Measurements from ENCODE around the gene BEST2. TPM values are rescaled to one million over a fixed set of nuclear protein-coding genes. Genes with fewer than 3 reads are reported as not detected.
"Not testable (repeated sequence)": the region's sequence is repeated elsewhere in the genome, so short reads cannot be mapped to it uniquely, and the experiment has no call there.

BEST2 gene
- total RNA-seq, 4 donors from 2014 or later: 0.63 TPM; not detected in 3

DNA sequence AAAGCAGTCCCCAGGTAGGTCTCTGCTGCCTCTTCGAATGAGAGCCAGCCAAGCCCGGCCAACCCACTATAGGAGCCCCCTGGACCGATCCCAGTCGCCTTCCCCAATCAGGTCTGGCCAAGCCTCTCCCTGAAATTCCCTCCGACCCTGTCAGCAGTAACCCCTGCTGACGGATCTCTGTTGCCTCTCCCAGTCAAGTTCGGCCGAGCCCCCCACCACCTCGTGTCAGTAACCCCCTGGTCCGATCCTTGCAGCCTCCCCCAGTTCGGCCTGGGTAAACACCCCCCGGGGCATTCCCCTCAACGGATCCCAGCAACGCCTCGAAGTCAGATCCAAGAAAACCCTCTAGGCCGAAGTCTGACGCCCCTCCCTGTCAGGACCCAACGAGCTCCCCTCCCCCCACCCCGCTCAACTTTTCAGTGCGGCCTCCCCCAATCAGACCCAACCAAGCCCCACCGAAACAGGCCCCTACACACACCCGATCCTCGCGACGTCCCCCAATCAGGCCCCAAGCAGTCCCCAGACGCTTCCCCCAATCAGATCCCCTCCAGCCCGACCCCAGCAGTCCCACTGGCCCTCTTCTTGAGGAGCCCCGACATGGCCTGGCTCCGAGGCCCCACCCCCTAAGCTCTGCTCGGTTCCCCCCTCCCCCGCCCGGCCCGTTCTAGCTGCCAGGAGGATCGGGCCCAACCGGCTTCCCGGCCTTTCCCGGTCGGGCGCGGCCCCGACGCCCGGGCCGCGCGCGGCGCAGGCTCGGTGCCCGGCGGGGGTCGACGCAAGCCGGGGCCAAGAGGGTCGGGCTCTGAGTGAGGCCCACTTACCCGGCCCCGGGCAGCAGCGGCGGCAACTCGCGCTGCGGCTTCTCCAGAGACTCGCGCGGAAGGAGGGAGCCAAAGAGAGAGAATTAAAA, 29.7 kb upstream of the BEST2 start:
- in situ Hi-C loops (cut with MboI; ENCODE audit: low sequenced_read_pairs in 4 of 4) (no loop called here), intact Hi-C loops (cut with DNase I; ENCODE audit: low total_unique reads) (loop anchor here (1.0 to 5.0 kb wide), 4 partner anchors 12 to 210 kb away; partner anchors contain the start of genes DHPS, FARSA, JUNB and TRIR)
- Histone ChIP-seq H3K9me3 (no peaks in the 10 kb centered on the region), H3K4me1 (peaks cover 26 to 29% of the 10 kb centered on the region in 2 donors), H3K36me3 (peaks cover 0 to 18% of the 10 kb centered on the region in 2 donors), H3K27ac (peak overlapping the region; percentile 87 to 99 (median 94)), H3K4me3 (peak overlapping the region; percentile 70 to 80 (median 72)), H3K27me3 (no peaks in the 10 kb centered on the region)
- ATAC-seq: peak; percentile 67 to 68
- DNase-seq: peak; percentile 34 to 69
- TF ChIP-seq, protein P1, sequence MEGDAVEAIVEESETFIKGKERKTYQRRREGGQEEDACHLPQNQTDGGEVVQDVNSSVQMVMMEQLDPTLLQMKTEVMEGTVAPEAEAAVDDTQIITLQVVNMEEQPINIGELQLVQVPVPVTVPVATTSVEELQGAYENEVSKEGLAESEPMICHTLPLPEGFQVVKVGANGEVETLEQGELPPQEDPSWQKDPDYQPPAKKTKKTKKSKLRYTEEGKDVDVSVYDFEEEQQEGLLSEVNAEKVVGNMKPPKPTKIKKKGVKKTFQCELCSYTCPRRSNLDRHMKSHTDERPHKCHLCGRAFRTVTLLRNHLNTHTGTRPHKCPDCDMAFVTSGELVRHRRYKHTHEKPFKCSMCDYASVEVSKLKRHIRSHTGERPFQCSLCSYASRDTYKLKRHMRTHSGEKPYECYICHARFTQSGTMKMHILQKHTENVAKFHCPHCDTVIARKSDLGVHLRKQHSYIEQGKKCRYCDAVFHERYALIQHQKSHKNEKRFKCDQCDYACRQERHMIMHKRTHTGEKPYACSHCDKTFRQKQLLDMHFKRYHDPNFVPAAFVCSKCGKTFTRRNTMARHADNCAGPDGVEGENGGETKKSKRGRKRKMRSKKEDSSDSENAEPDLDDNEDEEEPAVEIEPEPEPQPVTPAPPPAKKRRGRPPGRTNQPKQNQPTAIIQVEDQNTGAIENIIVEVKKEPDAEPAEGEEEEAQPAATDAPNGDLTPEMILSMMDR (IDR thresholded peaks at IDR 0.05 in 4 of 5, conservative IDR thresholded peaks at IDR 0.05 in 1 of 5): no peak
- peak in 1 of 2 donors; percentile 23 for TF ChIP-seq POLR2A (IDR thresholded peaks at IDR 0.05)

DNA sequence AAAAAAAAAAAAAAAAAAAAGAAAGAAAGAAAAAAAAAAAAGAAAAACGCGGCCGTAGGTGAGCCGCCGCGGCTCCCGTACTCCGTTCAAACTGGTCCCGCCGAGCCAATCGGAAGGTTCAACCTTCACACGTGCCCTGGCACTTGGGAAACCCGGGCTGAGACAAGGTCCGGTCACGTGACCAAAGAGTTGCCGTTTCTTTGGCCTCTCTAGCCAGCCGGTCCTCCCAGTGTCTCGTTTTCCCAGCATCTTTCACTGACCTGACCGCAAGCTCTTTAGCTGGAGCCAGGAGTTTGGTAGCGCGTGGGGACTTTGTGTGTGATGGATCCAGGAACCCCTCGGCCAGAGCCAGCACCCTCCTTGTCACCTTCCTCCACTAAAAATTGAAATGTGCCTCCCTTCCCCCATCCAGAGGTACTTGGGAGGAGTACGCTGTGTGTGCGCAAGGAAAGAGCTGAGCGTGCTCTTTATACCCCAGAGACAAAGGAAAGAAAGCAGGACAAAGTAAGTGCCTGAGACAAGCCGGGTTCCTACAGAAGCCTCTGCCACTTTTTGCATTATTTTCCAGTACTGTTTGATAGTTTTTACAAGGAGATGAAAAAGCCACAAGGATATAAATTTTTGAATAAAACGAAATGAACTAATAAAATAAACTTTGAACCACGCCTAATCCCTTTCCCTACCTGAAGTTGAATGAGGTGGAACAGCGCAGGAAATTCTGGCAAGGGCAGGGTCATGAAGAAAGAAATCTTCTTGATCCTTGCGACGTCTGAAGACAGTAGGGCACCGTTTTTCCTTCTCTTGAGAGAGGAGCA, 28.8 kb upstream of the BEST2 start:
- Histone ChIP-seq H3K9me3 (no peaks in the 10 kb centered on the region), H3K36me3 (peaks cover 0 to 13% of the 10 kb centered on the region in 2 donors), H3K27ac (peak overlapping the region; percentile 87 to 99 (median 94)), H3K4me3 (peak overlapping the region; percentile 72 to 83 (median 76)), H3K27me3 (no peaks in the 10 kb centered on the region), H3K4me1 (peaks cover 26 to 29% of the 10 kb centered on the region in 2 donors)
- peak; percentile 98 to 99 for DNase-seq
- intact Hi-C loops (cut with DNase I; ENCODE audit: low total_unique reads): loop anchor here (1.0 to 5.0 kb wide), 4 partner anchors 12 to 210 kb away; partner anchors contain the start of genes DHPS, FARSA, JUNB and TRIR
- peak; percentile 30 to 35 for TF ChIP-seq POLR2A (IDR thresholded peaks at IDR 0.05)
- TF ChIP-seq, protein P1 (IDR thresholded peaks at IDR 0.05 in 4 of 5, conservative IDR thresholded peaks at IDR 0.05 in 1 of 5): peak in 1 of 5 experiments; percentile 42
- in situ Hi-C loops (cut with MboI; ENCODE audit: low sequenced_read_pairs in 4 of 4): no loop called here
- peak; percentile 96 for ATAC-seq

DNA sequence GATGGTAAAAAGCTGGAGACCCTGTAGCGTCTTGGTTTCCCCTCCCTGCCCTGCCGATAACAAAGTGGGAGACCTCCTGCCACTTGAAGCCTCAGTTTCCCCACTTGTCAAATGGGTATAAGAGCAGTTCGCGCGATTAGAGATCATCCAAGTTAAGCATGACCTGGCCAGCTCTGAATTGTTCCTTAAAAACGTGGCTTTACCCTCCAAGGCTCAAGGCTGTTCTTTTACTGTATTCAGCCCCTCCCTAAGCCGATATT, 28.3 kb upstream of the BEST2 start:
- ATAC-seq (no peak), DNase-seq (no peak)
- Histone ChIP-seq H3K9me3 (no peaks in the 10 kb centered on the region), H3K27ac (peak overlapping the region; percentile 87 to 99 (median 94)), H3K36me3 (peaks cover 0 to 12% of the 10 kb centered on the region in 2 donors), H3K4me1 (peaks cover 26 to 29% of the 10 kb centered on the region in 2 donors), H3K27me3 (no peaks in the 10 kb centered on the region), H3K4me3 (peak overlapping the region; percentile 72 to 83 (median 76))
- in situ Hi-C loops (cut with MboI; ENCODE audit: low sequenced_read_pairs in 4 of 4) (no loop called here), intact Hi-C loops (cut with DNase I; ENCODE audit: low total_unique reads) (loop anchor here (5.0 kb wide), 3 partner anchors 41 to 209 kb away; partner anchors contain the start of genes DHPS, FARSA and JUNB)
- no peak for TF ChIP-seq POLR2A (IDR thresholded peaks at IDR 0.05)
- TF ChIP-seq, protein P1 (IDR thresholded peaks at IDR 0.05 in 4 of 5, conservative IDR thresholded peaks at IDR 0.05 in 1 of 5): no peak

DNA sequence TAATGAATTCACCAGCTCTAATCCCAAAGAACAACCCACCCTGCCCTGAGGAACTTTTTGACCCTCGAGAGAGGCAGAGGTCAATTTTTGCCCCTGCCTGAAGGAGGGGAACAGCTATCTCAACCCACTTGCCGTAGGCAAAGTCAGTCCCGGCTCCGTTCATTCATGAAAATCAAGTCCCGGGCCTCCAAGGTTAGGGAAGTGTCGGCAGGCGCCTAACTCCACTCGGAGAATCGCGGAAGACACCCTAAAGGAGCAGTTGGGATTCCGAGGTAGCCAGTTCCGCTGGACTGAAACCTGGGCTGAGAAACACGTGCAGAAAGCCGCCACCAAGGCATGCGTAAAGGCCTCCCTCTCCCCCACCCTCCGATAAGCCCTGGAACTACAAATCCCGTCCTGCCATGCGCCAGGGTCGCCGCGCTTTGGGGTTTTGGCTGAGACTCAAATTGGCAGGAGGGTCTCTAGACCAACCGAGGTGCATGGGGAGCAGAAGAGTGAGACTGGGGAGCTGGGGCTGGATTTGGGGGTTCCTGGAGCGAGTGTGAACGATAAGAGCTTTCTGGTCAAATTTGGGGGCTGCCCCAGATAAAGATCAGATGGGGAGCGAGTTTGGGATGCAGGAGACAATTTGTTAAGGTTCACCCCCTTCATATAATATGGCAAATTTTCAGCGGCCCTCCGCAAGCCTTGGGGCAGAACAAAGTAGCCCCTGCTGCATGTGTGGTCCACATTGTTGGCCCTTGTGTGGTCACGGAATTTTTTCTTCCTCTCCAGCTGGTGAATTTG, 27.8 kb upstream of the BEST2 start, which contains the start of gene TNPO2:
TNPO2 (minus strand) TSS at position 292 of the 786 bp plus-strand sequence. CDS start 2,955 bp downstream, outside the sequence.
- peaks cover 26 to 29% of the 10 kb centered on the region in 2 donors for H3K4me1 ChIP-seq
- in situ Hi-C loops (cut with MboI; ENCODE audit: low sequenced_read_pairs in 4 of 4): no loop called here
- intact Hi-C loops (cut with DNase I; ENCODE audit: low total_unique reads): loop anchor here (5.0 kb wide), 3 partner anchors 42 to 208 kb away; partner anchors contain the start of genes DHPS, FARSA and JUNB
- peak within 1 kb of the TSS; percentile 72 to 83 (median 76) for H3K4me3 ChIP-seq
- peak within 1 kb of the TSS; percentile 87 to 99 (median 94) for H3K27ac ChIP-seq
- no peaks in the 10 kb centered on the region for H3K9me3 ChIP-seq
- peaks cover 0 to 12% of the 10 kb centered on the region in 2 donors for H3K36me3 ChIP-seq
- ATAC-seq: peak; percentile 32 to 33
- peak; percentile 54 for DNase-seq
- peak; percentile 47 for TF ChIP-seq POLR2A (IDR thresholded peaks at IDR 0.05)
- TF ChIP-seq, protein P1 (IDR thresholded peaks at IDR 0.05 in 4 of 5, conservative IDR thresholded peaks at IDR 0.05 in 1 of 5): no peak
- no peaks in the 10 kb centered on the region for H3K27me3 ChIP-seq

DNA sequence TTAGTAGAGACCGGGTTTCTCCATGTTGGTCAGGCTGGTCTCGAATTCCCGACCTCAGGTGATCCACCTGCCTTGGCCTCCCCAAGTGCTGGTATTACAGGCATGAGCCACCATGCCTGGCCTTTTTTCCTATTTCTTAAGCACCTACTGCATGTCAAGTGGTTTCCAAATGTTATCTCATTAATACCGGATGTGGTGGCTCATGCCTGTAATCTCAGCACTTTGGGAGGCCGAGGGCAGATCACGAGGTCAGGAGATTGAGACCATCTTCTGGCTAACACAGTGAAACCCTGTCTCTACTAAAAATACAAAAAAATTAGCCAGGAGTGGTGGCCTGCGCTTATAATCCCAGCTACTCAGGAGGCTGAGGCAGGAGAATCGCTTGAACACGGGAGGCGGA, 26.0 kb upstream of the BEST2 start:
- H3K27ac ChIP-seq; DNase-seq; H3K9me3 ChIP-seq; intact Hi-C loops (cut with DNase I; ENCODE audit: low total_unique reads); in situ Hi-C loops (cut with MboI; ENCODE audit: low sequenced_read_pairs in 4 of 4); H3K4me3 ChIP-seq; ATAC-seq; H3K27me3 ChIP-seq: not testable (repeated sequence)
- Histone ChIP-seq H3K36me3 (peaks cover 0 to 27% of the 10 kb centered on the region in 2 donors), H3K4me1 (peaks cover 17 to 19% of the 10 kb centered on the region in 2 donors)

Measured in gastrocnemius medialis (tissue), 4 donors.